ENCODE measurements around the gene PRR5. TPM values are rescaled to one million over a fixed set of nuclear protein-coding genes. Genes with fewer than 3 reads are reported as not detected.
"Not testable (repeated sequence)": the region's sequence is repeated elsewhere in the genome, so short reads cannot be mapped to it uniquely, and the experiment has no call there.

Gene PRR5, protein sequence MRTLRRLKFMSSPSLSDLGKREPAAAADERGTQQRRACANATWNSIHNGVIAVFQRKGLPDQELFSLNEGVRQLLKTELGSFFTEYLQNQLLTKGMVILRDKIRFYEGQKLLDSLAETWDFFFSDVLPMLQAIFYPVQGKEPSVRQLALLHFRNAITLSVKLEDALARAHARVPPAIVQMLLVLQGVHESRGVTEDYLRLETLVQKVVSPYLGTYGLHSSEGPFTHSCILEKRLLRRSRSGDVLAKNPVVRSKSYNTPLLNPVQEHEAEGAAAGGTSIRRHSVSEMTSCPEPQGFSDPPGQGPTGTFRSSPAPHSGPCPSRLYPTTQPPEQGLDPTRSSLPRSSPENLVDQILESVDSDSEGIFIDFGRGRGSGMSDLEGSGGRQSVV
- 17.5 TPM for total RNA-seq (ENCODE audit: unreplicated experiment)
- long read RNA-seq, partial matches to known transcripts = 3 of 12 reads
- long read RNA-seq, other reads (novel, unspliced or antisense) = 1 of 12 reads

DNA sequence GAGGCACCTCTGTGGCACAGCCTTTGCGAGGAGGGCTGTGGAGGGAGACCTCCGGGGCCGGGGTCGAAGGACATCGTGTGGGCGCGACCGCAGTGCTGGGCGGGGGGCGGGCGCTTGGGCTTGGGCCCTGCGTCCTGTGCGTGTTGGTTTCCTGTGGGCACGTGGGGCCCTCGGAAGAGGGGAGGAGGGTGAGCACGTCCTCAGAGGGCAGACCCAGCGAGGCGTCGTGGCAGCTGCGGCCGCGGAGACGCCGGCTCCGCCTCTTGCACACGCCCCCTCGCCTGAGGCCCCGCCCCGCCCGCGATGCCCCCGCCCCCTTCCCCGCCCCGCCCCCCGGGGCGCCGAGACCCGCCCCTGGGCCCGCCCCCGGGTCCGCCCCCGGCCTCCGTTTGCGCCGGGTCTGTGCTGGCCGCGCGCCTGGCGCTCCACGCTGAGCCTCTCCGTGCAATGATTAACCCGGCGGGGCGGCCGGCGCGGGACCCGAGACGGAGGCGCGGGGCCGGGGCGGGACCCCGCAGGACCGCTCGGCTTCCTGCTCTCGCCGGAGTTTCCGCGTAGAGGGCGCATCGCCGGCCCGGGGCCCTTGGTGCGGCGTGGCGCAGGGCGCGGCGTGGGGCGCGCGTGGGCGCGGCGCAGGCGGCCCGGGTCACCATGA lies at the start of gene PRR5:
Gene PRR5 (plus strand): TSS at position 381 of the 655 bp plus-strand sequence. CDS start 271 bp downstream, at position 652.
- TF ChIP-seq CTCF (IDR thresholded peaks at IDR 0.05; ENCODE audit: partially characterized antibody, unreplicated experiment) = no peak
- Mint-ChIP-seq H3K9me3 (ENCODE audit: unreplicated experiment) (peaks cover 6% of the 10 kb centered on the region), H3K4me3 (ENCODE audit: unreplicated experiment) (peak within 1 kb of the TSS; percentile 64), H3K27me3 (ENCODE audit: unreplicated experiment) (no peaks in the 10 kb centered on the region), H3K36me3 (ENCODE audit: unreplicated experiment) (no peaks in the 10 kb centered on the region), H3K27ac (ENCODE audit: unreplicated experiment) (no peak within 1 kb of the TSS), H3K4me1 (ENCODE audit: low read depth, unreplicated experiment) (peaks cover 5% of the 10 kb centered on the region)
- DNase-seq = peak; percentile 73

GRCh38 chr22:44652866-44653265 lies 49.1 kb upstream of the PRR5 start:
- not testable (repeated sequence) for H3K27ac Mint-ChIP-seq (ENCODE audit: unreplicated experiment); H3K36me3 Mint-ChIP-seq (ENCODE audit: unreplicated experiment); H3K27me3 Mint-ChIP-seq (ENCODE audit: unreplicated experiment); H3K9me3 Mint-ChIP-seq (ENCODE audit: unreplicated experiment); DNase-seq; H3K4me1 Mint-ChIP-seq (ENCODE audit: low read depth, unreplicated experiment); H3K4me3 Mint-ChIP-seq (ENCODE audit: unreplicated experiment)

DNA sequence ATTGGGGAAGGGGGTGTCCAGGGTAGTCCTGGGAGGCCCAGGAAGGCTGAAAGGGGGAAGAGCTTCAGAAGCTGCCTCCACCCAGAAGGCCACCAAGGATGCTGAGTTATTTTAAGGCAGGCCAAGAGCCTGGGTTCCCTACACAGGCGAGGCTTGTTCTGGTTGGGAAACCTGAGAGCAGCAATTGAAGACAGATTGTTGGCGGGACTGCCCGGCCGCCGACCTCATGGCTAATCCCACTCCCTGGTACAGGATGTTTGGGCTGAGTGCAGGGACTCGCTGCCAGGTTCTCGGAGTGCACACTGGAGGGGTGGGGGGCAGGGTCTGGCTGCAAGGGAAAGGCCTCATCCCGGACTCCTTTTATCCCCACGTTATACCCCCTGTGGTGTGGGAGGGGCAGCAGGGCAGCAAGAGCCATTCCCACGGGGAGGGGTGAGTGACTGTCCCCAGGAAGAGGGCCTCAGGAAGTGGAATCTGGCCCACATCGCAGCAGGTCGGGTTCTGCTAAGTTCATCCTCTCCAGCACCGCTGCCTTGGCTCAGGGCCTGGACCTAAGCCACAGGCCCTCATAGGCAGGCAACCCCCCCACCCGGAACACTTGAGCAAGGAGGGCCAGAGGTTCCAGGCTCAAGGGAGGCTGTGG lies 43.6 kb upstream of the PRR5 start:
- DNase-seq = peak; percentile 22
- peaks cover 10% of the 10 kb centered on the region for H3K4me1 Mint-ChIP-seq (ENCODE audit: low read depth, unreplicated experiment)
- no peak for TF ChIP-seq CTCF (IDR thresholded peaks at IDR 0.05; ENCODE audit: partially characterized antibody, unreplicated experiment)
- H3K27ac Mint-ChIP-seq (ENCODE audit: unreplicated experiment) = no peak overlapping the region
- H3K27me3 Mint-ChIP-seq (ENCODE audit: unreplicated experiment) = peaks cover 6% of the 10 kb centered on the region
- no peaks in the 10 kb centered on the region for H3K36me3 Mint-ChIP-seq (ENCODE audit: unreplicated experiment)
- H3K4me3 Mint-ChIP-seq (ENCODE audit: unreplicated experiment) = no peak overlapping the region
- no peaks in the 10 kb centered on the region for H3K9me3 Mint-ChIP-seq (ENCODE audit: unreplicated experiment)

- peak; percentile 80 for DNase-seq
- no peak overlapping the region for H3K4me3 Mint-ChIP-seq (ENCODE audit: unreplicated experiment)
- no peak for TF ChIP-seq CTCF (IDR thresholded peaks at IDR 0.05; ENCODE audit: partially characterized antibody, unreplicated experiment)
- H3K4me1 Mint-ChIP-seq (ENCODE audit: low read depth, unreplicated experiment) = peaks cover 10% of the 10 kb centered on the region
- no peaks in the 10 kb centered on the region for H3K9me3 Mint-ChIP-seq (ENCODE audit: unreplicated experiment)
- peak overlapping the region; percentile 73 for H3K27ac Mint-ChIP-seq (ENCODE audit: unreplicated experiment)
- peaks cover 6% of the 10 kb centered on the region for H3K27me3 Mint-ChIP-seq (ENCODE audit: unreplicated experiment)
- H3K36me3 Mint-ChIP-seq (ENCODE audit: unreplicated experiment) = no peaks in the 10 kb centered on the region
These were observed 42.9 kb upstream of the PRR5 start for GRCh38 chr22:44659140-44659539.

DNA sequence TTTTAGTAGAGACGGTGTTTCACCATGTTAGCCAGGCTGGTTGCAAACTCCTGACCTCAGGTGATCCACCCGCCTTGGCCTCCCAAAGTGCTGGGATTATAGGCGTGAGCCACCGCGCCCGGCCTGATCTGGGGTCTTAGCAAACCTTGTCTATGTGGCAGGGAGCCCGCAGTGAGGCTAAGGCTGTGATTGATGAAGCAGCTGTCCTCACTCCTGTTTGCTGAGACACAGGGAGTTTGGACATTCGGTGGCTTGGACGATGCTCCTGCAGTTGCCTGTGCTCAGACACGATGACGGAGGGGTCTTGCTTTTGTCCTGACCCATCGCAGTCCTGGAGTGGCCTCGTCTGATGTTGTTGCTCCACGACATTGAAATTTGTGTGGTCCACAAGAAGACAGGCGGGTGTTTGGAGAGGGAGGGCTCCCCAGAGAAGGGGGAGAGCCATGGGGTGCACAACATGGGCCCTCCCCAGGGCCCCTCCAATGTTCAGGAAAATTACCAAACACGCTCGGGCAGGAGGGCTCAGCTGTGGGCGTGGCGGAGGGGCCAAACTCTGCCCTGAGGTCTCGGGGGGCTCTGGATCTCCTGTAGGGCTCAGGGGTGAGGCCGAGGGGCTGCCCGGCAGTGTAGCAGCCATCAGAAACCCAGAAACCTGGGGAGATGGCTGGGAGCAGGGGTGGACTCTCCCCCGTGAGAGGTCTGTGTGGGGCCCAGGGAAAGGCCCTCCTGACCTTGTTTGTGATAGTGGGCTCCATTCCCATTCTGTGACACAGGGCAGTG lies 41.8 kb upstream of the PRR5 start:
- TF ChIP-seq CTCF (IDR thresholded peaks at IDR 0.05; ENCODE audit: partially characterized antibody, unreplicated experiment) = no peak
- Mint-ChIP-seq H3K4me1 (ENCODE audit: low read depth, unreplicated experiment) (peaks cover 10% of the 10 kb centered on the region), H3K27ac (ENCODE audit: unreplicated experiment) (peak overlapping the region; percentile 29), H3K27me3 (ENCODE audit: unreplicated experiment) (peaks cover 6% of the 10 kb centered on the region), H3K4me3 (ENCODE audit: unreplicated experiment) (no peak overlapping the region), H3K9me3 (ENCODE audit: unreplicated experiment) (no peaks in the 10 kb centered on the region), H3K36me3 (ENCODE audit: unreplicated experiment) (no peaks in the 10 kb centered on the region)
- DNase-seq = peak; percentile 10

Measured in glutamatergic neuron (in vitro differentiated cells).